Stimulated activated naive B cell treated with anti-CD40 and anti-IgM and Interleukin-4, amounts not matched to agents 10 μg/mL and 1 μg/mL and 100 μg/mL, for 72 hours (primary cell): ENCODE results near the gene KIR2DL1.
"Not testable (repeated sequence)": the region's sequence is repeated elsewhere in the genome, so short reads cannot be mapped to it uniquely, and the experiment has no call there.

Experiments
- ATAC-seq, 2 donors: fragments of 150-1000 bp; cut with Tn5 transposase; replicated peaks; 2 replicates each; pipeline ENCODE4 v1.10.0; 2021; ENCODE audit warnings: moderate library complexity in 1 of 2
- DNase-seq: peaks from one replicate; pipeline ENCODE4 v3.0.0; 2021
- H3K27ac Mint-ChIP-seq: one replicate; pipeline ENCODE4 v1.8.0; 2022; ENCODE audit warnings: mild to moderate bottlenecking, mixed read lengths
- H3K27me3 Mint-ChIP-seq, 2 donors: one replicate each; pipeline ENCODE4 v1.8.0; 2022; ENCODE audit warnings: mixed read lengths in 2 of 2
- H3K36me3 Mint-ChIP-seq, 2 donors: one replicate each; pipeline ENCODE4 v1.8.0; 2022; ENCODE audit warnings: mixed read lengths in 2 of 2, mild to moderate bottlenecking in 1 of 2
- H3K4me1 Mint-ChIP-seq, 2 donors: one replicate each; pipeline ENCODE4 v1.8.0; 2022; ENCODE audit warnings: mixed read lengths in 2 of 2, mild to moderate bottlenecking in 1 of 2
- H3K4me3 Mint-ChIP-seq, 2 donors: one replicate each; pipeline ENCODE4 v1.8.0; 2022; ENCODE audit warnings: mild to moderate bottlenecking in 2 of 2, mixed read lengths in 2 of 2, moderate library complexity in 1 of 2
- H3K9me3 Mint-ChIP-seq, 2 donors: one replicate each; pipeline ENCODE4 v1.8.0; 2022; ENCODE audit warnings: mixed read lengths in 2 of 2, mild to moderate bottlenecking in 1 of 2

Gene KIR2DL1

GRCh38 chr19:54750276-54750675 is 19.3 kb upstream of the KIR2DL1 start:
- not testable (repeated sequence) for H3K9me3 Mint-ChIP-seq, H3K27ac Mint-ChIP-seq, H3K36me3 Mint-ChIP-seq, ATAC-seq, DNase-seq, H3K4me1 Mint-ChIP-seq, H3K4me3 Mint-ChIP-seq
- H3K27me3 Mint-ChIP-seq = peaks cover 3 to 30% of the 10 kb centered on the region in 2 donors

GRCh38 chr19:54756204-54757110 is 13.1 kb upstream of the KIR2DL1 start:
- not testable (repeated sequence) for H3K9me3 Mint-ChIP-seq, H3K27me3 Mint-ChIP-seq, H3K4me1 Mint-ChIP-seq, H3K27ac Mint-ChIP-seq, ATAC-seq, DNase-seq, H3K4me3 Mint-ChIP-seq, H3K36me3 Mint-ChIP-seq

GRCh38 chr19:54758577-54758976 is 11.0 kb upstream of the KIR2DL1 start:
- H3K4me1 Mint-ChIP-seq, DNase-seq, H3K27ac Mint-ChIP-seq, H3K4me3 Mint-ChIP-seq, ATAC-seq, H3K36me3 Mint-ChIP-seq, H3K27me3 Mint-ChIP-seq, H3K9me3 Mint-ChIP-seq: not testable (repeated sequence)

- H3K27me3 Mint-ChIP-seq = peaks cover 7 to 15% of the 10 kb centered on the region in 2 donors
- H3K4me1 Mint-ChIP-seq, H3K27ac Mint-ChIP-seq, H3K36me3 Mint-ChIP-seq, DNase-seq, H3K9me3 Mint-ChIP-seq, H3K4me3 Mint-ChIP-seq, ATAC-seq: not testable (repeated sequence)
Observed at GRCh38 chr19:54764219-54764618, 5.4 kb upstream of the KIR2DL1 start.

- not testable (repeated sequence) for H3K27ac Mint-ChIP-seq, H3K4me1 Mint-ChIP-seq, DNase-seq, H3K4me3 Mint-ChIP-seq, H3K9me3 Mint-ChIP-seq, ATAC-seq, H3K36me3 Mint-ChIP-seq
- H3K27me3 Mint-ChIP-seq = peaks cover 7 to 15% of the 10 kb centered on the region in 2 donors
Observed at GRCh38 chr19:54766464-54766863, 3.1 kb upstream of the KIR2DL1 start.

- not testable (repeated sequence) for ATAC-seq, H3K27ac Mint-ChIP-seq
Observed at GRCh38 chr19:54770511-54770910, 918 bp downstream of the KIR2DL1 start.

GRCh38 chr19:54771018-54771960 is 1.7 kb downstream of the KIR2DL1 start:
- H3K4me3 Mint-ChIP-seq, DNase-seq, ATAC-seq, H3K9me3 Mint-ChIP-seq, H3K36me3 Mint-ChIP-seq, H3K4me1 Mint-ChIP-seq, H3K27ac Mint-ChIP-seq: not testable (repeated sequence)
- peaks cover 12 to 18% of the 10 kb centered on the region in 2 donors for H3K27me3 Mint-ChIP-seq

More at GRCh38 chr19:54770511-54770910, 918 bp downstream of the KIR2DL1 start:
- H3K9me3 Mint-ChIP-seq, DNase-seq, H3K4me1 Mint-ChIP-seq, H3K36me3 Mint-ChIP-seq, H3K4me3 Mint-ChIP-seq: not testable (repeated sequence)
- H3K27me3 Mint-ChIP-seq = peaks cover 15 to 18% of the 10 kb centered on the region in 2 donors

- not testable (repeated sequence) for H3K4me1 Mint-ChIP-seq, H3K9me3 Mint-ChIP-seq, ATAC-seq, H3K27ac Mint-ChIP-seq, DNase-seq, H3K36me3 Mint-ChIP-seq, H3K4me3 Mint-ChIP-seq
- peaks cover 5 to 14% of the 10 kb centered on the region in 2 donors for H3K27me3 Mint-ChIP-seq
Observed at GRCh38 chr19:54772666-54773065, 3.1 kb downstream of the KIR2DL1 start.

- ATAC-seq, H3K27ac Mint-ChIP-seq, H3K4me1 Mint-ChIP-seq, H3K36me3 Mint-ChIP-seq, H3K9me3 Mint-ChIP-seq, H3K4me3 Mint-ChIP-seq, DNase-seq: not testable (repeated sequence)
- H3K27me3 Mint-ChIP-seq = peaks cover 5 to 14% of the 10 kb centered on the region in 2 donors
Observed at GRCh38 chr19:54775095-54775815, 5.7 kb downstream of the KIR2DL1 start.

- not testable (repeated sequence) for DNase-seq, ATAC-seq, H3K27ac Mint-ChIP-seq, H3K4me1 Mint-ChIP-seq, H3K36me3 Mint-ChIP-seq, H3K9me3 Mint-ChIP-seq, H3K4me3 Mint-ChIP-seq
- H3K27me3 Mint-ChIP-seq = peaks cover 5 to 14% of the 10 kb centered on the region in 2 donors
Observed at GRCh38 chr19:54775830-54776229, 6.2 kb downstream of the KIR2DL1 start.

GRCh38 chr19:54777851-54778250 is 8.3 kb downstream of the KIR2DL1 start:
- not testable (repeated sequence) for H3K4me3 Mint-ChIP-seq, DNase-seq, ATAC-seq, H3K4me1 Mint-ChIP-seq, H3K27ac Mint-ChIP-seq, H3K36me3 Mint-ChIP-seq
- H3K9me3 Mint-ChIP-seq = peaks cover 0 to 10% of the 10 kb centered on the region in 2 donors
- peaks cover 11 to 23% of the 10 kb centered on the region in 2 donors for H3K27me3 Mint-ChIP-seq

- not testable (repeated sequence) for H3K27ac Mint-ChIP-seq, H3K36me3 Mint-ChIP-seq, H3K4me1 Mint-ChIP-seq, DNase-seq, ATAC-seq, H3K4me3 Mint-ChIP-seq
- Mint-ChIP-seq H3K9me3 (peaks cover 0 to 10% of the 10 kb centered on the region in 2 donors), H3K27me3 (peaks cover 17 to 28% of the 10 kb centered on the region in 2 donors)
Observed at GRCh38 chr19:54778896-54779295, 9.3 kb downstream of the KIR2DL1 start.

- not testable (repeated sequence) for H3K27ac Mint-ChIP-seq, ATAC-seq, H3K4me1 Mint-ChIP-seq, H3K36me3 Mint-ChIP-seq, H3K9me3 Mint-ChIP-seq, H3K4me3 Mint-ChIP-seq, DNase-seq
- peaks cover 33 to 37% of the 10 kb centered on the region in 2 donors for H3K27me3 Mint-ChIP-seq
Observed at GRCh38 chr19:54782916-54783315, 13.3 kb downstream of the KIR2DL1 start.
